Stimulated activated CD4-positive, alpha-beta T cell treated with anti-CD3 and anti-CD28 coated beads, Interleukin-15, amount 100 ng/mL, for 48 hours (primary cell): ENCODE results near the gene MLLT10.

Experiments used
- DNase-seq, 2 donors: peaks; one replicate each; pipeline ENCODE4 v3.0.0-alpha.2; 2020; ENCODE audit warnings: low read depth in 2 of 2

MLLT10 gene

DNA sequence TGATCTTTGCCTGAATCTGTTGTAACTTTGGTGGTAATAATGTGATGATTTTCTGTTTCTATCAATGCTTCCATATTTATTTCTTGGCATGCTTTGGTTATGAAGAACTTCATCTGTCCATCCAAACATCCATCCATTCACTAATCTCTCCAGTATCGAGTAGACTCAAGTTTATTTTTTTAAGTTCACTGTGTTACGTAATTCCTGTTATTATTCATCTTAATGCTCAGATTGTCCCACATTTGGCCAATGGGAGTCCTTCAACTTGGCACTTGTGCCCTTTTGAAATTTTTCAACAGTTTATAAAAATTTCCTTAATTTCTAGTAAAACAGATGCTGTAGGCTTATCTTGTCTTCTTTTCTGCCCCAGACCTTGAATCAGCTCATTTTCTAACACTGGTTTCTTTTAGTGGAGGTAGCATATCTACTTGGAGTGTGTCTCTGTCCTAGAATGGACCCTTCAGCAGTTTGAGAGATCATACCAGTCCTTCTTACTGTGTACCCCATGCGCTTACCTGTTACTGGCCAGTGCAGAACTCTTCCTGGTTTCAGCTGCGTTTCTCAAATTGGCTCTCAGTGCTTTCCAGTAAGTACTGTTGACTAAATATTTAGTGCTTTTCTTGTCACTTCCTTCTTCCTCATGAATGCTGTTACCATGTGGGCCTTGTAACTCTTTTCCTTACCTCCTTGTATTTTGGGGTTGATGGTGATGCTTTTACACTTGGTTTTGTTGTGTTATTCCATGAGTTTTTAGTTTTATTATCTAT, 100.8 kb downstream of the MLLT10 start:
- DNase-seq = no peak

GRCh38 chr10:21637795-21638194, 103.8 kb downstream of the MLLT10 start:
- no peak for DNase-seq

DNA sequence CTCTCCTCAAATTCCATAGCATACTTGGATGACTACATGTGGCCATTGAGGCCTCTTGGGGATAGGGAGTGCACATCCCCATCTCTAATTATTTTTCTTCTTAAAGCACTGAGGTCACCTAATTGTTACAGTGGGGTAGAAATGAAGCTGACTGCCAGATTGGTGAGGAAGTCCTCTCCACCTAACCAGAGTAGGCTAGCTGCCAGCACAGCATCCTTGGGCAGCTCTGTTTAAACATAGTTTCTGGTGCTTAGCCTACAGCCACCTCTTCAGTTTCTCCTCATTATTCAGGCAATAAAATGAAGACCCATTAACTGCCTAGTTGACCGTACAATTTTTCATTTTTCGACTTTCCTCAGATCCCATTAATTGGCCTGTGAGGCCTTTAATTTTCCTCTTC, 104.6 kb downstream of the MLLT10 start:
- no peak for DNase-seq

GRCh38 chr10:21648040-21648439, 114.0 kb downstream of the MLLT10 start:
- no peak for DNase-seq

- peak in 1 of 2 donors; percentile 10 for DNase-seq
These were observed 115.4 kb downstream of the MLLT10 start for GRCh38 chr10:21649454-21649872.

DNA sequence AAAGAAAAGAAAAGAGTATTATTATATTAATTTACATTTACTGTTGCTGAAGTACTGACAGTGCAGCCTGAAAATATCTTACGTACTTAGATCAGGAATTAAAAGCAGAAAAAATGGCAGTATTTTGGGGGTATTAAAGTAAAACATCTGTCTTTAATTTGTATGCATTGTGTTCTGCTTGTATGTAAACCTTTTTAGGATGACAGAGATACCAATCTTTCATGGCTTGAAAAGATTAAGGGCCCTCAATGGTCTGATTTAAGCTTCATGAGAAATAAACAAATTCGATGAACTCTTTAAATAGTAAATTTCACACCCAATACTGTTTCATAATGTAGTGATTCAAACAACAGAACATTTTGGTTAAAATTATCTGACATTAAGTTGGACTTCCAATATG, 116.3 kb downstream of the MLLT10 start:
- DNase-seq = no peak

- DNase-seq = no peak
These were observed 121.2 kb downstream of the MLLT10 start for GRCh38 chr10:21655236-21655635.

GRCh38 chr10:21655687-21656086, 121.7 kb downstream of the MLLT10 start:
- no peak for DNase-seq

GRCh38 chr10:21661087-21661486, 127.1 kb downstream of the MLLT10 start:
- DNase-seq = no peak

DNA sequence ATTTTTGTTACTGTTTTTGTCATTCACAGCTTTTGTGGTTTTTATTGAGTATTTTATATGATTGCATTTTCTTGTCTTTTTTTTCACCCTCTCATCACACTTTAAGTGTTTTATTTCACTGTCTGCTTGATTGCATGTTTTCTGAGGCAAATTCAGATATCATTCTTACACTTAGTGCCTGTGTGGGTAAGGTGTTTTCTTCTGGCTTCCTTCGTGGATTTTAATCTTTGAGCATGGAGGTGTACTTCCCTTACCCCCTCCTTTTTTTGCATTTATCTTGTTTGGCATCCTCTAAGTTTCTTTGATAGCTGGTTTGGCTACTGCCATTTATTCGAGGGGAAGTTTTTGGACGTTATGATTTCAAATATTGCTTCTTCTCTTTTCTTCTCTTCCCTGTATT, 127.9 kb downstream of the MLLT10 start:
- no peak for DNase-seq

DNA sequence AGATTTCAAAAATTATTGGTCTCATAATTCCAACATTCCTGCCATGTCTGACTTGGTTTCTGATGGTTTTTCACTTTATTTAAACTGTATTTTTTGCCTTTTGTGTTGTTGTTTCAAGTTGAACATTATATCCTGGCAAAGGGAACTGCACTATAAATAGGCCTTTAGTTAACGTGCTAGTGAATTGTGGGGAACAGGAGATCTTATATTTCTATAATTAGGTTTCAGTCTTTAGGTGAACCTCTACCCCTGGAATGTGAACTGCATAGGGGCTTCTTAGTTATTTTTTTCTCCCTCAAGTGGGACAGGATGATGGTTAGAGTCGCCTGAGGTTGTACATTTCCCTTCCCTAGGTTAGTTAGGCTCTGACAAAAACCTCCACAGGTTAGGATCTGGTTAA, 128.6 kb downstream of the MLLT10 start:
- no peak for DNase-seq

- DNase-seq = no peak
These were observed 134.8 kb downstream of the MLLT10 start for GRCh38 chr10:21668831-21669230.

DNA sequence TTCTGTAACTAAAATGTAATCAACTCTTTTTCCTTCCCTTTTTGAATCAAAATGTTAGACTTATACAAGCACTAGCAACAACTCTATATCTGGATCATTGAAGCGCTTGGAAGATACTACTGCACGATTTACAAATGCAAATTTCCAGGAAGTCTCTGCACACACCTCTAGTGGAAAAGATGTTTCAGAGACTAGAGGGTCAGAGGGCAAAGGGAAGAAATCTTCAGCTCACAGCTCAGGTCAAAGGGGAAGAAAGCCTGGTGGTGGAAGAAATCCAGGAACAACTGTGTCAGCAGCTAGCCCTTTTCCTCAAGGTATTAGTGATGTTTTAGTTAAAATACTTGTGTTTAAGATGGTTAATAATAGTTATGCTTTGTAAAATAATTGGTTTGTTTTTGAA, 136.4 kb downstream of the MLLT10 start:
- no peak for DNase-seq

GRCh38 chr10:21673668-21674067, 139.6 kb downstream of the MLLT10 start:
- DNase-seq = no peak

DNA sequence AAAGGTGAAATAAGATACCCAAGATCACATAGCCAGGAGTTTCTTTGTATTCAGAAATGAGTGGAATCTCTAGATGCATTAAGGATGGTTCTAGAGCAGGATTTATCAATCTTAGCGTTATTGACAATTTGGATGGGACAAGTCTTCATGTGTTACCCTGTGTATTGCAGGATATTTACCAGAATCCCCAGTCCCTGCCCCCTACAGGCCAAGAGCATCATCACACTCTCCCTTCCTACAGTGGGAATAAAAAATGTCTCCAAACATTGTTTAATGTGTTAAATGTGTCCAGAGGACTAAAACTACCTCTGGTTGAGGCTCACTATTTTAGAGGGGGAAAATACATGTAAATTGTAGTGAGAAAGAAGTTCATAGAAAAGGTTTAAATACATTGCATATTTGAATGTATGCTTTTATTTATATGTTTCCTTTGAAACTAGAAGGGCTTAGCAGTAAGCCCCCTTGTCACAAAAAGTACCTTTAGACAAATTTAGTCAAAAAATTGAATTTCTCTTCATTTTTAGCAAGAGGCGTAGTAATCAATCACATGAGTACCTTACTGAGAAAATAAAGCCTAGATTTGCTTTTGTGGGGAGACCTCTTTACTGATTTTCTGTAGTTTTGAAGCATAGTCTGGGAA, 141.2 kb downstream of the MLLT10 start:
- DNase-seq = peak in 1 of 2 donors; percentile 8

DNA sequence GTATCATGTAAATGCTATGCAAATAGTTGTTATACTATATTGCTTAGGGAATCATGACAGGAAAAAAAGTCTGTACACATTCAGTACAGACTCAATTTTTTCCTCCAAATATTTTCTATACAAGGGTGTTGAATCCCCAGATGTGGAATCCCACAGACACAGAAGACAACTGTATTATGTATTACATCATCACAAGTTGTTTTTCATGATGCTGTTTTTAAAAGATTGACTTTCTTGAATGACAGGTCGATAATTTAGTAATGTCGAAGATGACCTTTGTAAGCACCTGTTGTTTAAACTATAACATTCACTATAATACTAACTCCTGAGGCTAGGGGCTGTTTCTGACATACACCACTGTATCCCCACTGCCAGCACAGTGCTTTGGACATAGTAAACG, 143.5 kb downstream of the MLLT10 start:
- no peak for DNase-seq

DNA sequence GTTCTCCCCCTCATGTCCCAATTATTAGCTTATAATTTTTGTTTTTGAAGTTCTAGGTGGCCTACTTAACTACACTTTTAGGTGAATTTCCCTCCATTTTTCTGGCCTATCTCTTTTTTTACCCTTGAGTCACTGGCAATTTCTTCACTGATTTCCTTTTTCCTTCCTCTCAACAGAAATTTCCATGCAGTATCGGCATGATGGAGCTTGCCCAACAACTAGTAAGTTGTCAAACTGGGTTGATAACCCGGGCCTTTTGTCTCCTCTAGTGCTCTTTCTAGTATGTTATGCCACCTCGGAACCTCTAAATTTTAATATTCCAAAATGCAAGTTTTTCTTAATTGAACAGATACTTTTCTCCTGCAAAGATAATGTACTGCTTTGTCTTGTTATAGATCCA, 147.1 kb downstream of the MLLT10 start:
- DNase-seq = no peak

DNA sequence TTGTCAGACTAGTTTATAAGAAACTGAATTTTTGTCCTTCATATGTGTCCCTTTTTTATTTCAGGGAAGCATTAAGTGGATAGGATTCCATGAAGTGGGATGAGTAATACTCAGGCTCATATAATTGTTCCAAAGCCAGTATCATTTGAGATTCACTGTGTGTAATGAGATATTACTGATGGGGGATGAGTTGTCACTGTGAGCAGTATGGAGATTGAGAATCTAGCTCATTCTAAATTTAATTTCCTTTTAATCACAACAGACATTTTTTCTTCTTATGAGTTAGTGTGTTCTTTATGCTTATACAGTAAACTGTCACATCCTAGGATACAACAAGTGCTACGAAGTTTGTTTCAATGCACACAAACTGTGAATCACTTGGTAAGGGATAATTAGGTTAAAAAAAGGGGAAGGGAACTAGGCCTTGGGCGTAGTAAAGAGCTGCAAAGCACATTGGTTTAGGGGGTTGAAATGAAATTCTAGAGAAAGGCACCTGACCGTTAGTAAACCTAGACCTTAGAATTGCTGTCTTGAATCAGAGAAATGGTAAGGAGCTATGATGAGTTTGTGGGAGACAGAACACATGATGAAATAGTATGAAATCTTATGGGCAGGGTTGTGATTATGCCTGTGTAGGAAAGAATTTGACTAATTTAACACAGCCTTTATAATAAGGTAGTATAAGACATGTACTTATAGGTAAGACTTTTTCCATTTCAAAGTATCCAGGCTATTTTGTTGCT, 153.4 kb downstream of the MLLT10 start:
- no peak for DNase-seq

GRCh38 chr10:21688009-21688332, 153.9 kb downstream of the MLLT10 start:
- DNase-seq = no peak

DNA sequence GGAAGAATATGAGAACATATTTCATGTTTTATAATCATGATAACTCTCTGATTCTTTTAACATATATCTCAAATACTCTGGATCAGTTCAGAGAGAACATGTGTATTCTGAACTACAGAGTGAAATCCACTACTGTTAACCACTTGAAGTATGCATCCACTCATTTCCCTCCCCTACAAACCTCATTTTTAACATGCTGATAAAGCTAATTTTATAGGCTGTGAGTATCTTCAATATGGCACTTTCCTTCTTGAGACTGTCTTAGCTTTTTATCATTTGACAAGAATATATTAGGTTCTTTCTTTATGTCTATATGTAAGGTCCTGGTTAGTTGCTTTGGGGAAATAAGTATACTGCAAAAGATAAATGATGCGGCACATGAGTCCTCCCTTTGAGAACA, 154.8 kb downstream of the MLLT10 start:
- DNase-seq = no peak

GRCh38 chr10:21689881-21690280, 155.8 kb downstream of the MLLT10 start:
- no peak for DNase-seq

DNA sequence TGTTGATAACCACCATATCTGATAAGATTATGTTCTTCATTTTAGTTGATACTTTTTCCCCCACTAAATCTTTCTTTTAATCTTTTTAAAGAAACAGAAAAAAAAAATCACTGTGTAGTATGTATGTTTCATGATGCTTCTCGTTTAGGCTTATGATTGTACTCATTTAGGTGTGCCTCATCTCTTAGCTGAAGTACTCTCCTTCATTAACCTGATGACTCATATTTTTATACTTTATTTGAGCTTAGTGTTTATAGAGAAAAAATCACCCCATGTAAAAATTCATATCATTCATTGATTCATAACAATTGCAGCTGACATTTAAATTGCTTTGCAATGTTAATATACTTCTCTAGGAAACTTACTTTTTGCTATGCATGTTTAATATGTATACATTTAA, 158.9 kb downstream of the MLLT10 start:
- no peak for DNase-seq

GRCh38 chr10:21693418-21693817, 159.4 kb downstream of the MLLT10 start:
- DNase-seq = no peak
